PFSK-1 (cell line): Measurements from ENCODE around the gene FAM171A2.
A peak's percentile ranks its signal among the peaks of the same experiment; 100 is the strongest.

ENCODE experiments used
- FOXP2 ChIP-seq: optimal IDR thresholded peaks from 2 replicates; pipeline ENCODE3; 2011; ENCODE audit warnings: borderline replicate concordance, control low read depth, inconsistent platforms; ENCODE audit not compliant: insufficient read depth; ENCODE audit errors: extremely low read length, extremely low read depth
- POLR2AphosphoS5 ChIP-seq: IDR thresholded peaks from 2 replicates; pipeline ENCODE4 v1.6.1; 2012; ENCODE audit warnings: low read depth, mild to moderate bottlenecking, control low read depth, low read length, moderate library complexity
- SIN3A ChIP-seq: IDR thresholded peaks from 2 replicates; pipeline ENCODE4 v1.6.1; 2012; ENCODE audit warnings: mild to moderate bottlenecking, low read length, moderate library complexity, borderline replicate concordance; ENCODE audit not compliant: insufficient read depth
- TAF1 ChIP-seq: IDR thresholded peaks from 2 replicates; pipeline ENCODE4 v1.6.1; 2012; ENCODE audit warnings: low read length, control low read depth, borderline replicate concordance; ENCODE audit not compliant: insufficient read depth
- TF ChIP-seq, protein P1 (sequence below), 2 experiments: IDR thresholded peaks; 2 replicates each; pipeline versions ENCODE4 v1.6.1 to v1.8.0; 2011 to 2012; ENCODE audit warnings: low read depth in 2 of 2, low read length in 2 of 2, control low read depth in 1 of 2, inconsistent platforms in 1 of 2, mild to moderate bottlenecking in 1 of 2, moderate library complexity in 1 of 2; ENCODE audit not compliant: insufficient read depth in 1 of 2

FAM171A2 gene

DNA sequence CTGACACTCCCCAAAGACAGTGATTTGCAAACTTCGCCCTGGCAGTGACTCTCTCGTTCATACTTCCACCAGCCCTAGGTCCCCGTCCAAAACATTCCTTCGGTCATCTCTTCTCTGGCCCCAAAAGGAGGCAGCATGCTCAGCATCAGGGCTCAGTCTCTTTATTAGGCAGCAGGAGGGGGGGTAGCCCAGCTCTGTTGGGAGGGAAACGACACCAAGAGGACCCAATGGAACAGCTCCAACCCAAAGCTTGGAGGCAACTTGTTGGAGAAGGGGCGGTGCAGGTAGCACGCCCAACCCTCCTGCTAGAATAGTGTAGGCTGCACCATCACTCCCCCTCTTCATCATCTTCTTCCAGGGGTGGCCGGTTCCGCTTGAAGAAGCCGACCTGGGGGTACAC, 8.4 kb upstream of the FAM171A2 start:
- TF ChIP-seq TAF1 (no peak), POLR2AphosphoS5 (no peak), FOXP2 (no peak)
- TF ChIP-seq, protein P1, sequence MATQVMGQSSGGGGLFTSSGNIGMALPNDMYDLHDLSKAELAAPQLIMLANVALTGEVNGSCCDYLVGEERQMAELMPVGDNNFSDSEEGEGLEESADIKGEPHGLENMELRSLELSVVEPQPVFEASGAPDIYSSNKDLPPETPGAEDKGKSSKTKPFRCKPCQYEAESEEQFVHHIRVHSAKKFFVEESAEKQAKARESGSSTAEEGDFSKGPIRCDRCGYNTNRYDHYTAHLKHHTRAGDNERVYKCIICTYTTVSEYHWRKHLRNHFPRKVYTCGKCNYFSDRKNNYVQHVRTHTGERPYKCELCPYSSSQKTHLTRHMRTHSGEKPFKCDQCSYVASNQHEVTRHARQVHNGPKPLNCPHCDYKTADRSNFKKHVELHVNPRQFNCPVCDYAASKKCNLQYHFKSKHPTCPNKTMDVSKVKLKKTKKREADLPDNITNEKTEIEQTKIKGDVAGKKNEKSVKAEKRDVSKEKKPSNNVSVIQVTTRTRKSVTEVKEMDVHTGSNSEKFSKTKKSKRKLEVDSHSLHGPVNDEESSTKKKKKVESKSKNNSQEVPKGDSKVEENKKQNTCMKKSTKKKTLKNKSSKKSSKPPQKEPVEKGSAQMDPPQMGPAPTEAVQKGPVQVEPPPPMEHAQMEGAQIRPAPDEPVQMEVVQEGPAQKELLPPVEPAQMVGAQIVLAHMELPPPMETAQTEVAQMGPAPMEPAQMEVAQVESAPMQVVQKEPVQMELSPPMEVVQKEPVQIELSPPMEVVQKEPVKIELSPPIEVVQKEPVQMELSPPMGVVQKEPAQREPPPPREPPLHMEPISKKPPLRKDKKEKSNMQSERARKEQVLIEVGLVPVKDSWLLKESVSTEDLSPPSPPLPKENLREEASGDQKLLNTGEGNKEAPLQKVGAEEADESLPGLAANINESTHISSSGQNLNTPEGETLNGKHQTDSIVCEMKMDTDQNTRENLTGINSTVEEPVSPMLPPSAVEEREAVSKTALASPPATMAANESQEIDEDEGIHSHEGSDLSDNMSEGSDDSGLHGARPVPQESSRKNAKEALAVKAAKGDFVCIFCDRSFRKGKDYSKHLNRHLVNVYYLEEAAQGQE (IDR thresholded peaks at IDR 0.05; ENCODE audit: insufficient read depth in 1 of 2, low read depth in 2 of 2, low read length in 2 of 2), result no peak

DNA sequence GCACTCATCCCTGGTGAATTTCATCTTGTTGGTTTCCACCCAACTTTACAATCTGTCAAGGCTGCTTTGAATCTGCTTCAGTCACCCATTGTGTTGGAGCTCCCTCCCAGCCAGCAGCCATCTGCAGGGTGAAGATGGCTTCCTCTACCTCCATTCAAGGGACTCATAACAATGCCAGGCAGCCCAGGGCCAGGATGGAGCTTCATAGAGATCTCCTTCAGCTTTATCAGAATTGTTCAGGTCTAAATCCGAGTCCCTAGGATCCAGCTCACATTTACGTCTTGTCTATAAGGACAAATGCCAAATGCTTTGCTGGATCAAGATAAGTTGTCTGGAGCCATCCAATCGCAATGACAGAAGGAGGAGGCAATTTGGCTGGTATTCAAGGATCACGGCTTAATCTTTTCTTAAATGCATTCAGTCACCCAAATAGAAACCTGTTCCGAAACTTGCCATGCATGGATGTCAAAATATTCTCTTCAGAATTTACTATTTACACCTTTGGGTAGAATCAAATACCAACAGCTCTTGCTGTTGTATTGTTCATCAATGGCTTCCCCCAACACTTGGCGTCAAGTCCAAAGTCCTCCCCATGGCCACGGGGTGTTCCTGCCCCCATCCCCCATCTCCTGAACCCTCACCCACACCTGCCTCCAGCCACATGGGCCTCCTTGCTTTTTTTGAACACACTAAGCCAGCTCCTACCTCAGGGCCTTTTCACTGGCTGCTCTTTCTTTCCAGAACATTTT, 3.8 kb upstream of the FAM171A2 start:
- TF ChIP-seq POLR2AphosphoS5 (no peak), TAF1 (no peak), SIN3A (no peak), FOXP2 (no peak)
- TF ChIP-seq, protein P1 (IDR thresholded peaks at IDR 0.05; ENCODE audit: insufficient read depth in 1 of 2, low read depth in 2 of 2, low read length in 2 of 2), result no peak

DNA sequence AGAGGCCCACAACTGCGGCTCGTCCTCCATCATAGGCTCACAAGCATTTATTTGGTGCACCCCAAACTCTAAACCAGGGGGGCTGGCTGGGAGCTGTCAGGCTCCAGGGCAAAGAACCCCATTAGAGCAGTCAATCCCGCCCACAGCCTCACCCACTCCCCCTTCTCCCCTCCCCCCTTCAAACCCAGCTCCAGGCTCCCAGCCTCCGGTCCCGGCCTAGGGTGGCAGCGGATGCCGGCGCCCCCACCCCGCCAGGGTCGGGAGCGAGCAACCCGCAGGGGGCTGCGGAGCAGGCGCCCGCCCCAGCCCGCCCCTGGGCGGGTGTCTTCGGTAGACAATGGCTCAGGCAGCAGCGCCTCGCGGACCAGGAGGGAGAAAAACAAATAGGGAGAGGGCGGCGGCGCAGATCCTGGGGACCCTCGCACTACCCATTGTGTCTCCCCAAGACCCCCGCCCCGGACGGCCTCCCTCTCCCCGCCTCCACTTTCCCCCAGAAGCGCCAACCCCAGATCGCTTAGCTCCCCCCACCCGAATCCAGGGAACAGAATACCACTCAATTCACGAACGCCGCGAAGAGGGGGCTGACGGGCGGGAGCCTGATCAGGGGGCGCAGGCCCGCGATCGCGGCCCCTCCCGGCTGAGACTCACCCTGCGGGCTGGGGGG, 572 bp downstream of the FAM171A2 start:
- TF ChIP-seq TAF1 (peak; percentile 31; the same call in 1 of the 2 replicates), FOXP2 (no peak), POLR2AphosphoS5 (no peak)

DNA sequence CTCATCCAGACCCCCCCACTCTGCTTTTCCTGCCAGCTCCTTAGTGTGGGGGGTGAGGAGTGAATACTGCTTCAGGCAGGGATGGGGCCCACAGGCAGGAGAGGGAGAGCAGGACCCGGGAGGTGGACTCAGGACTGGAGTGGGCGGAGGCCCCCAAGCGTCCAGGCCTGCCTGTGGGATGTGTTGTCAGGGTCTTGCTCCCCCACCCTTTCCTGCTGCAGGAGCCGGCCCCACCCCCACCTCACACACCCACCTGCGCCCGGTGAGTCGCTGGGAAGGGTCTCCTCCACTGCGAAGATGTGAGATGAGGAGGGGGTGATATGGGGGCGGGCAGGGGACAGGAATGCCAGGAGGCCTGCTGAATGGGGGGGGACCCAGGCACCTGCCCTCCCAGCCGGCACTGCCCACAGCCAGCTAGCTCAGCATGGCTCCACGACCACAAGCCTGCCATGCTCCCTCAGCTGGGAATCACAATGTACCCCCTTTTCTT, 1.1 kb downstream of the FAM171A2 start:
- TF ChIP-seq SIN3A (no peak), POLR2AphosphoS5 (no peak), TAF1 (no peak), FOXP2 (no peak)
- TF ChIP-seq, protein P1 (IDR thresholded peaks at IDR 0.05; ENCODE audit: insufficient read depth in 1 of 2, low read depth in 2 of 2, low read length in 2 of 2), result no peak

DNA sequence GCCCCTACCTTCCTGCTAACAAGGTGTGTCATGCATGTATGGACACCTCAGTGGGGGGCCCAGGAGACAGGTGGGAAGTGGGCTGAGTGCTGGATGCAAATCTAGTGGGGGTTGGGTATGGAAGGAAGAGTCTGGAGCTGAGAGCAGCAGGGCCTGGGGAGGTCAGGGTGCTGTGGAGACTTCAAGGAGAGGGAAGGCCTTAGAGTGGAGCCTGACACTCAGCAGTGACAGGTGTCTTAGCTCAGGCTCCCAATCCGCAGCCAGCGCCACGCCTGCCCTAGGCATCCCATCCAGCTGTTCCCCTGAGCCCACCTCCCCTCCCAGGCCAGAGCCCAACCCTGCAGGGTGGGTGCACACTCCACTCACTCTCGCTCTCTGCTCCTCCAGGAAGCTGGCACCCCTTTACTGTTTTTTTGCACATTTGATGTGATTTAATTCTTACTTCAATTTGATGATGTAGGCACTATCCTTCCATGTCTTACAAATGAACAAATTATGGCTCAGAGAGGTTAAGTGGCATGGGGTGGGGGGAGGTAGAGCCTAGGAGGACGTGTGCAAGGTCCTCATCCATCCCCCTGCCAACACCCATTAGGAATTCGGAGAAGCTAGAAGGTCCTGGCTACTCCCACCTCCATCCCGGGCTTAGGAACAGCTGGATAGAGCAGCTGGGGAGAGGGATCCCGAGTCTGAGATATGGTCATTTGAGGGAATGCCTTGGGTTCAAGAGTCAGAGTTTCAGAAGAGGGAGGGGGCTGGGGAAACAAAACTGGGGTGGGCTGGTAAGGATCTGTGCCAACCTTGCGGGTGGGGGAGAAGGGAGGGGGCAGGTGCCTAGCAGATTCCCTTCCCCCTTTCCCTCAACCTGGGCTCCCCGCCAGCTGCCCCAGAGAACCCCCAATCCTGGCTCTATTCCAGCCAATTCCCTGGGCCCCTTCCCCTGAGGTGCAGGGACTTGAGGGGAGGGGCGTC, 2.1 kb downstream of the FAM171A2 start:
- TF ChIP-seq, protein P1 (IDR thresholded peaks at IDR 0.05; ENCODE audit: insufficient read depth in 1 of 2, low read depth in 2 of 2, low read length in 2 of 2), result no peak
- no peak for TF ChIP-seq FOXP2
- TF ChIP-seq SIN3A, result no peak
- TF ChIP-seq POLR2AphosphoS5, result no peak
- TF ChIP-seq TAF1, result no peak
